T-helper 1 cell treated with Interleukin-12 subunit alpha and Interleukin-12 subunit beta and Interleukin-4 antibody, amounts not matched to agents 30 μg/mL and 1 μg/mL, for 36 hours (primary cell): ENCODE results near the gene KMT2D.
"Not testable (repeated sequence)": the region's sequence is repeated elsewhere in the genome, so short reads cannot be mapped to it uniquely, and the experiment has no call there.

Experiments
- H3K27ac Mint-ChIP-seq: one replicate; pipeline ENCODE4 v1.8.0; 2021; ENCODE audit warnings: mild to moderate bottlenecking, mixed read lengths
- H3K27me3 Mint-ChIP-seq: one replicate; pipeline ENCODE4 v1.8.0; 2021; ENCODE audit warnings: low read depth, mixed read lengths
- H3K36me3 Mint-ChIP-seq: one replicate; pipeline ENCODE4 v1.8.0; 2021; ENCODE audit warnings: low read depth, mixed read lengths
- H3K4me1 Mint-ChIP-seq: one replicate; pipeline ENCODE4 v1.8.0; 2021; ENCODE audit warnings: low read depth, mixed read lengths
- H3K4me3 Mint-ChIP-seq: one replicate; pipeline ENCODE4 v1.8.0; 2021; ENCODE audit warnings: mild to moderate bottlenecking, moderate library complexity, mixed read lengths
- H3K9me3 Mint-ChIP-seq: one replicate; pipeline ENCODE4 v1.8.0; 2021; ENCODE audit warnings: mixed read lengths

The KMT2D gene

DNA sequence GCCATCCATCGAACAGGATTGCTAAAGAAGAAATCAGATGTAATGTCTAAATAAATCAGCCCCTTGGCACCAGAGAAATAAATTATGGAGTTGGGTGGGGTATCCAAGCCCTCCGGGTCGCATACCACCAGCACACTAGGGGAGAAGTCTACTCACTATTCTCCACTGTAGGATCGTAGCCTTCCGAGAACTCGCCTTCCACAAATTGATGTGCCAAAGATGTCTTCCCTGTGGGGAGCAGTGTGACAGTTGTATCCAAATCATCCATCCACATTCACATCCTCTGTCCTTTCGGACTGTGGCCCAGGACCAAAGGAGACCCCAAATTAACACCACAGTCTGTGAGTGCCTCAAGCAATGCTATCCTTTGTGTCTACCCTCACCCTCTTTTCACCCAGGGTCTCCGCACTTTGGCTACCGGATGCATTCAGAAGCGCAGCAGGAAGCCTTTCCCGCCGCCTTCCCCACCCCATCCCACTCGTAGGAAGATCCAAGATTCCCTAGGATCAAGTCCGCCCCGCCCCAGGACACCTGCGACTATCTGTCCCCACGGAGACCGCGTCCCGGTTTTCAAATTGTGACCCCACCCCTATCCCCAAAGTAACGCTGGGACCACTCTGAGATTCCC, 8.4 kb upstream of the KMT2D start:
- Mint-ChIP-seq H3K36me3 (peaks cover 7% of the 10 kb centered on the region), H3K9me3 (no peaks in the 10 kb centered on the region), H3K27me3 (no peaks in the 10 kb centered on the region), H3K4me1 (peaks cover 24% of the 10 kb centered on the region), H3K27ac (peak overlapping the region; percentile 98), H3K4me3 (peak overlapping the region; percentile 100)

DNA sequence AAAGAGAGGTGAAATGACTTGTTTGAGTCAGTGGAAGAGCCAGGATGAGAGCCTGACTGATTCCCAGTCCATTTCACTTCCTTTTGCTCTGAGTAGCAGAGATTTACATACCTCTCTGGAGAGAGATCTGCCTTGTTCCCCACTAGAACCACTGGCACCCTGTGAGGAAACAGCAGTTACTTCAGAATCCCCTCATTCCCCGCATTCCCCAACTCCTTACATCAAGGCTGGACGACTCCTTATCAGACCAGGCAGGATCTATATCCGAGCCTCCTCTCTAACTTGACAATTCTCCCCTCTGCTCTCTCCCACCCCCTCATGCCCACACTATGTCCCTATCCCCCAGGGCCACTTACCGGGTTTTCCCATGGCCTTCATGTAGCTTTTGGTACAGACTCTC, 5.5 kb upstream of the KMT2D start:
- H3K4me3 Mint-ChIP-seq = no peak overlapping the region
- no peaks in the 10 kb centered on the region for H3K27me3 Mint-ChIP-seq
- no peaks in the 10 kb centered on the region for H3K9me3 Mint-ChIP-seq

DNA sequence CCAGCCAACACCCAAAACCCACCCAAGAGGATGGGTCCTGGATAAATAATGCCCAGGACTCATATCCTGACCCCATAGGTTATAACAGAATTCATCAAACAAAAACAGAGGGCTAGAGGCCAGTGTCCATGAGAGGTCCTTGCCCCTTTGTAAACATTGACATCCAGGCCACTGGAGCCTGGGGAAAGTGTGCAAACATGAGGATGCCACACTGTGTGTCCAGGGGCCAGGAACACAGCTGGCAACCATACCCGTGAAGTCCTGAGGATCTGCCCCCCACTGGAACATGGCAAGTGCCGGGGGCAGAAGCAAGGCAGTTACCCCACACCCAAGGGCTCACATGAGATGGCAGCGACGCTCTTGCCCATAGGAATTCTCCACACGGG, 4.2 kb upstream of the KMT2D start:
- H3K9me3 Mint-ChIP-seq = no peaks in the 10 kb centered on the region
- H3K4me1 Mint-ChIP-seq = peaks cover 21% of the 10 kb centered on the region
- peaks cover 9% of the 10 kb centered on the region for H3K36me3 Mint-ChIP-seq
- no peak overlapping the region for H3K27ac Mint-ChIP-seq
- H3K4me3 Mint-ChIP-seq = no peak overlapping the region
- H3K27me3 Mint-ChIP-seq = no peaks in the 10 kb centered on the region

More for the DNA sequence above, 5.5 kb upstream of the KMT2D start:
- H3K36me3 Mint-ChIP-seq = peaks cover 9% of the 10 kb centered on the region
- H3K27ac Mint-ChIP-seq = no peak overlapping the region
- H3K4me1 Mint-ChIP-seq = peaks cover 23% of the 10 kb centered on the region

DNA sequence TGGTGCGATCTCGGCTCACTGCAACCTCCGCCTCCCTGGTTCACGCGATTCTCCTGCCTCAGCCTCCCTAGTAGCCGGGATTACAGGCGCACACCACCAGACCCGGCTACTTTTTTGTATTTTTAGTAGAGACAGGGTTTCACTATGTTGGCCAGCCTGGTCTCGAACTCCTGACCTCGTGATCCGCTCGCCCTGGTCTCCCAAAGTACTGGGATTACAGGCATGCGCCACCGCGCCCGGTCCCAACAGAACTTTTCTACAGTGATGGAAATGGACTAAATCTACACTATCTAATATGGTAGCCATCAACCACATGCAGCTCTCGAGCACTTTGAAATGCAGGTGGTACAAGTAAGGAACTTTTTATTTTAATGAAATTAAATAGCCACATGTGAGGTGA, 1.3 kb upstream of the KMT2D start:
- not testable (repeated sequence) for H3K27ac Mint-ChIP-seq, H3K27me3 Mint-ChIP-seq, H3K9me3 Mint-ChIP-seq, H3K4me3 Mint-ChIP-seq
- Mint-ChIP-seq H3K36me3 (peaks cover 13% of the 10 kb centered on the region), H3K4me1 (peaks cover 29% of the 10 kb centered on the region)

DNA sequence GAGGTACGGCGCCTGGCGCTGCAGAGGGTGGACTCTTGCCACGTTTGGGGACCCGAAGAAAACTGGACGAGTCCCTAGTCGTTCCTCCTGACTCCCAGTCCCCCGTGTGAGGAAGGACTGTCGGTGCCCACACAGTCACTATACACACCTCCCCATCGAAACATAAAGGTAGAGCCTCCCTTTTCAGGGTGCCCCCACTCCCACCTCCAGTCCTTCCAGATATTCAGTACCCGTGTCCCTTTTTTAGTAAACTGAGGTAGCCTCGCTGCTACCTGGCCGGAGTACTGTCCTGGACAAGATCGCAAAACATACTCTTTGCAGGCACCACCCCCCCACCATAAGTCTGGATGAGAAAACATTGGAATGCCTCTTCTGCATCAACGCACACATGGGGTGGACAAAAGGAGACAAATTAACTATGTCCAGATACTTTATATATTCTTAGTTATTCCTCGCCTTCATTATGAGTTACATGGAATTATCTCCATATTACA, 610 bp upstream of the KMT2D start:
- peak overlapping the region; percentile 96 for H3K27ac Mint-ChIP-seq
- peak overlapping the region; percentile 89 for H3K4me3 Mint-ChIP-seq
- peaks cover 15% of the 10 kb centered on the region for H3K36me3 Mint-ChIP-seq
- H3K27me3 Mint-ChIP-seq = no peaks in the 10 kb centered on the region
- H3K4me1 Mint-ChIP-seq = peaks cover 37% of the 10 kb centered on the region
- no peaks in the 10 kb centered on the region for H3K9me3 Mint-ChIP-seq

DNA sequence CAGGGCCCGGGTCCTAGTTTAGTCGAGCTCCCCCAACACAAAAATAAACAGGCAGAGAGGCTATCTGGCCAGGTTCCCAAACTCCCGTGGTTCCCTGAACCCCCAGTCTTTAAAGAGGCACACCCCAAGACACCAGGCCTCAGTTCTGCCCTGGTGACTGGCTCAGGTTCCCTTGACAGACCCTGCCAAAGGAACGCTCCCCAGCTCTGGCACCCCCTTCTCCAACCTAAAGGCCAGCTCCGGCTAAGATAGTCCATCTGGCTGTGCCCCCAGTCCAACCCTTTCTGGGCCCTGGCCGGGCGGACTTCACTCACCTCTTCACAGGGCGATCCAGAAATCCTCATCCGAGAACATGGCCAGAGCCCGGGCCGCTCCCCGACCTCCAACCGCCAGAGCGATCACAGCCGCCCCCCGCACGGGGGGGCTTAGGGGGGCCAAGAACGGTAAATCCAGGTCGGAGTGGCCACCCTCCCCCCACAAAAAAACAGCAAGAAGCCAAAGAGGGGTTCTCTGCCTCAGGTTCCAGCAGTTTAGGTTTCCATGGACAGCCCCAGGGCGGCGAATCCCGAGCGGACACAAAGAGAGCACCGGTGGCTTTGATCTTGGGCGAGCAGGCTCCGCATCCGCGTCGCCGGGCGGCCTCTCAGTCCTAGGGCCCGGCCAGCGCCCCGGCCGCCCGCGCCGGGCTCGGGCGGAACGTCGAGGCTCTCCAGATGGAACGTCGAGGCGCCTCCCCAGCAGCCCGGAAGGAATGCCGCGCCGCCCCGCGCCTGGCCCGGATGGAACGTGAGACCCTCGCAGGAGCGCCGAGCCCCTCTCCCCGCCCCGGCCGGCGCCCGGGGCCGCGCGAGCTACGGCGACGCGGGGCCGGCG, 1.1 kb downstream of the KMT2D start:
- Mint-ChIP-seq H3K9me3 (no peaks in the 10 kb centered on the region), H3K4me1 (peaks cover 52% of the 10 kb centered on the region), H3K27me3 (no peaks in the 10 kb centered on the region), H3K36me3 (peaks cover 23% of the 10 kb centered on the region), H3K4me3 (peak overlapping the region; percentile 89), H3K27ac (peak overlapping the region; percentile 86)

DNA sequence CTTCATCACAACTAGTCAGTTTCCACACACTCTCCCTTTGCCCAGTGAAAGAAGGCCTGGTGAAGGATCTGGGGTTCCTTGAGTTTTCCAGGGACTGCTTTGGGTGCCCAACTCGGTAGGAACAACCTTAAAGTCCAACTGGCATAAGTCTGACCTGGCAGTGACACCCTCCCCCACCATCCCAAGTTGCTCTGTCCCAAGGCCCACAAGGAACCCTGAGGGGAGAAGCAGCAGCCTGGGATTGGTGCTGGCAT, 1.6 kb downstream of the KMT2D start:
- H3K4me1 Mint-ChIP-seq = peaks cover 50% of the 10 kb centered on the region
- H3K27ac Mint-ChIP-seq = peak overlapping the region; percentile 86
- no peaks in the 10 kb centered on the region for H3K9me3 Mint-ChIP-seq
- H3K4me3 Mint-ChIP-seq = peak overlapping the region; percentile 89
- H3K27me3 Mint-ChIP-seq = no peaks in the 10 kb centered on the region
- H3K36me3 Mint-ChIP-seq = peaks cover 22% of the 10 kb centered on the region

DNA sequence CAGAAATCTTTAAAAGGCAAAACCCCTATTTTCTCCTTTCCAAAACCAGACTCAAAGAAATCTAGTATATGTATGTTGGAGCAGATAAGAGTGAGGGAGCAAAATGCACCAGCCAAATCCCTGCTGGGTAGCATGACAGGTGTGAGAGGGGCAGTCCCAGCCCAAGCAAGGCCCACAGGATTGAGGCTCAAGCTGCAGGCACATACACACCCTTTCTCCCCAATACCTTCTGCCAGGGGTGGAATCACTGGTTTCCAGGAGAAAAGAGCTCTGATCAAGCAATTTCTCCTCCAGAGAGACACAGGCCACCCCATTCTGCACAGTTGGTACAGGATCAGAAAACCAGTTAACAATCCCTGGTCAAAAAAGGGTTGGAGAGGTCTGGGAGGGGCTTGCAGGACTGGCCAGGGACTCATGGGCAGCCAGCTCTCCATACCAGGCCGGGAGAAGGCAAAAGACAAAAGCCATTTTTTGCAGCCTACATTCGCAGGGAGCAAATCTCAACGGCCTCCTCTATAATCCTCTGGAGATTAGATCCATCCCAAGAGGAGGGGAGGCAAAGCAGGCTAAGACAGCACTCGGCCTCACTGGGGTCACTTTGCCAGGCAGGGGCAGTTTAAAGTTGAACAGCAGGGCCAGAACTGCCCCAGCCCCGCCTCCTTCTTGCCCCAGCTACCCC, 2.1 kb downstream of the KMT2D start:
- H3K27ac Mint-ChIP-seq = peak overlapping the region; percentile 86
- peaks cover 21% of the 10 kb centered on the region for H3K36me3 Mint-ChIP-seq
- H3K9me3 Mint-ChIP-seq = no peaks in the 10 kb centered on the region
- H3K4me1 Mint-ChIP-seq = peaks cover 47% of the 10 kb centered on the region
- no peaks in the 10 kb centered on the region for H3K27me3 Mint-ChIP-seq
- H3K4me3 Mint-ChIP-seq = peak overlapping the region; percentile 89

DNA sequence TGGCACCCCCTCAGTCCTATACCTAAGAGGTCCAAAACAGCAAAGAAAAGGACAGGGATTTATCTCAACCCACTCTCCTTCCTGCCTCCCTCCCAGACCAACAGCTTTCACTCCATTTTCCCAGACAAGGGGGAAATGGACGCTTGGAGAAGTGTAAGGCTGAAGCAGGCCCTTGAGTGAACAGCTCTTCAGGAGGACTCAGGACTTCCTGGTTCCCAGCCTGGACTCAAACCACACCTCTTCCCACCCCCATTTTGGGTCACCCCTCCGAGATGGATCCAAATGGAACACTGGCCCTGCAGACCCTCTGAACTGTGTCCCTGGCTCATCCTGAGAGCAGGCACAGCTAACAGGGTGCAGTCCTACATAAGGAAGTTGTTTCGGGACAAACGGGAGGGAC, 2.7 kb downstream of the KMT2D start:
- peaks cover 47% of the 10 kb centered on the region for H3K4me1 Mint-ChIP-seq
- H3K9me3 Mint-ChIP-seq = no peaks in the 10 kb centered on the region
- peaks cover 26% of the 10 kb centered on the region for H3K36me3 Mint-ChIP-seq
- peak overlapping the region; percentile 86 for H3K27ac Mint-ChIP-seq
- H3K4me3 Mint-ChIP-seq = peak overlapping the region; percentile 89
- no peaks in the 10 kb centered on the region for H3K27me3 Mint-ChIP-seq

DNA sequence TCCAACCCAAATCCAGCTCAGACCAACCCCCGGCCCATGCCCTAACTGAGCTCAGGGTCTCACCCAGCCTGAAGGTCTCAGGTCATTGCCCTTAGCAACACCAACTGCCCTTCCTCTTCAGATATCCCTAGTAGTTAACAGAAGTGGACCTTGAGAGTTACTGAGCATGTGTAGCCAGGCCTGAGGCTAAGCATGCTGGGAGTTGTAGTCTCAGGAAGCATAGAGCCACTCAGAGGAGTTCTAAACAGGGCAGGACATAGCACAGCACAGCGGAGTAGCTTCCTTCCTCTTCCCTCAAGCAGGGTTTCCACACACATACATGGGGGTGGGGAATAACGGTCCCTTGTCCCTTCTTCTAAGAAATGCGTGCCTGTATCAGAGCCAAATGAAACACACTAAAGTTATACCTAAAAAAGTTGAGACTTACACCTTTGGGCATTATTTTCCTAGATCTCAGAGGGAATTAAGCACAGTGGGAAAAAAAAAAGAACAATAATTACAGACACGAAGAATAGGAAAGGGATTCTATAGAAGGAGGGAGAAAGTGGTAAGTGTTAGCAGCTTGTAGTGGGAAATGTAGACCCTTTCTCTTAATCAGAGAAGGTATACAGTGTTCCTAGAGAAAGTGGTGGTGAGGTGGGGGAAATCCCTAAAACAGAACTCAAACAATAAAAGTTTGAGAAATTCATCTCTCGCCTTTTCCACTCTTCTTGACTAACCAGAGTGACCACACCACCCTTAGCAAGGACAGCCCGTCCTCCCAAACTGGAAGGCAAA, 4.4 kb downstream of the KMT2D start:
- peak overlapping the region; percentile 55 for H3K27ac Mint-ChIP-seq
- H3K36me3 Mint-ChIP-seq = peaks cover 41% of the 10 kb centered on the region
- H3K4me3 Mint-ChIP-seq = peak overlapping the region; percentile 89
- H3K9me3 Mint-ChIP-seq = no peaks in the 10 kb centered on the region
- peaks cover 49% of the 10 kb centered on the region for H3K4me1 Mint-ChIP-seq
- no peaks in the 10 kb centered on the region for H3K27me3 Mint-ChIP-seq

DNA sequence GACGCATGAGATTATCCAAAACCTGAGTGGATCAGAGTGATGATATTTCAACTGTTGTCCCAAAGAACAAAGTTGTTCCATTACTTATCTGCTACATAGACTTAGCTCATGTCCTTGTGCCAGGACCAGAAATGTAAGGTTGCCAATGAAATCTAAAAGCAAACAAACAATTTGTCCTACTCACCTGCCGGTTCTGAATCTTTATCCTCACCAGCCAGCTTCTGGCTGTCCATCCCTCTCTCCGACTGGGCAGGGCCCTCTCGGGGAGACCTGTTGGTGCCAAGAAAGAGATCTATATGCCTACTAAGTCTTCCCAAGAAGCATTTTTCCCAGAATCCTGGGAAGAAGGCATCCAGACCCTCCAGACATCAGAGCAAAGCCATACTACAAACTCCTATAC, 5.5 kb downstream of the KMT2D start:
- Mint-ChIP-seq H3K27ac (no peak overlapping the region), H3K9me3 (no peaks in the 10 kb centered on the region), H3K4me3 (no peak overlapping the region), H3K4me1 (peaks cover 46% of the 10 kb centered on the region), H3K36me3 (peaks cover 46% of the 10 kb centered on the region), H3K27me3 (no peaks in the 10 kb centered on the region)

DNA sequence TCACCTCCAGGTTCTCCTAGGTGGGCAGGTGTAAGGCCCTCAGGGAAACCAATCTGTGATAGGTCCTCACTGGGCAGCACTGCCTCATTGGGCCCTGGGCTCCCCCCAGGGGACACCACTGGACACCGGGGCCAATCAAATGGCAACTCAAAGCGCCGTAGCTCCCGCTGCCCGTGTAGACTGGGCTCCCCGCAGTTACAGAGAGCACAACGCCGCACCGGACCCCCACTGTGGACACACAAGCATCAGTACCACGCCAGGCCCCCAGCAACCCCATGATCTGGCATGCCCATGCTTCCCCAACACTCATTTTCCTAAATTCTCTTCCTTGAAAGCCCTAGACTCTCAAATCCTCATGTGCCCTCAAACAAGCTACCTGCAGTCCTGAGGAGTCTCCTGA, 6.1 kb downstream of the KMT2D start:
- peaks cover 46% of the 10 kb centered on the region for H3K4me1 Mint-ChIP-seq

DNA sequence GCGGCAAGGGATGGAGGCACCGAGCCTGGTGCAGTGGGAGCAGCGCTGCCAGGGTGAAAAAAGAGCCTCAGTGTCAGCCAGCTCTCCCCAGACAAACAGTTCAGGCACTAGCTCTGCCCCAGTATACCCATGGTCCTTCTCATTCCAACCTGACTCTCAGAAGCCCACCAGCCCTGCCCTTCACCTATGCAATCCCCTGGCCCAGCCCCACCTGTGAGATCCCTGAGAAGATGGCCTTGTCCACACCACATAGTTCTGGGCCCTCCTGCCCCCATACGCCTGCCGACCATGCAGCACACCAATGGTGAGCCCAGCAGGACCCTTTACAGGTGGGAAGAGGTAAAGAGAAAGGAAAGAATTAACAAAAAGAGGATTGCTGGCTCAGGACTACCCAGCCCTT, 6.5 kb downstream of the KMT2D start:
- H3K36me3 Mint-ChIP-seq = peaks cover 47% of the 10 kb centered on the region

More for the DNA sequence above, 6.1 kb downstream of the KMT2D start:
- no peak overlapping the region for H3K27ac Mint-ChIP-seq
- peaks cover 46% of the 10 kb centered on the region for H3K36me3 Mint-ChIP-seq
- H3K27me3 Mint-ChIP-seq = no peaks in the 10 kb centered on the region
- no peak overlapping the region for H3K4me3 Mint-ChIP-seq
- no peaks in the 10 kb centered on the region for H3K9me3 Mint-ChIP-seq

DNA sequence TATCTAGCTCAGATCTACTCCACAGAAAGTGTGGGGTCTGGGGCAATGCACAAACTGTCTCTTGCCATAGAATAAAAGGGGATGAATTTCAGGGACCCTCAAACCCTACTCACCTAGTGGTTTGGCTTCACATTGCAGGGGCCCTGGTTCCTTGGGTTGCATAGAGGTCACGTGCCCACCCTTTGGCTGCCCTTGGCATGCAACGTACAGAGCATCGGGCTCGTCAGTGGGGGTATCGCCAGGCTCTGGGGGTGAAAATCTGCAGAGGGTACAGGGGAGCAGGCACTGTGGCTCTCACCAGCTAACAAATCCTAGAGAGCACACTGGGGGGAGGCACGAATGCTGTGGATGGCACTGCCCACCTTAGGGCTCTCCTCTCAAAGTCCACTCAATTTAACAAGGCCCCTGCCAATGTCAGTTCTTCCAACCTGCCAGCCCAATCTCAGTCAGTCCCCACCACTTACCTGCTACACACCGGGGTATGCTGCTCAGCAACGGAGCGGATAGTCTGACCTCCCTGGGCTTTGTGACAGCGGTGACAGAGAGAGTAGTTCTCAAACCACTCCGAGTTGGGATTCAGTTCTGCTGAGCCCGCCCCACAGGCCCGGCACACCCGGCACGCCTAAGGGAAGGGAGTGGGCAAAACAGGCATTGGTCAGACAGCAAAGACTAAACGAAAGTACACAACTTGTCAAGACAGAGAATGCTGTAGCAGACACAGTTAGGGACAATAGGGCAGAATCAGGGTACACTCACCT, 8.0 kb downstream of the KMT2D start:
- Mint-ChIP-seq H3K4me3 (no peak overlapping the region), H3K36me3 (peaks cover 59% of the 10 kb centered on the region), H3K9me3 (no peaks in the 10 kb centered on the region), H3K27me3 (no peaks in the 10 kb centered on the region), H3K27ac (no peak overlapping the region), H3K4me1 (peaks cover 33% of the 10 kb centered on the region)

More for the DNA sequence above, 6.5 kb downstream of the KMT2D start:
- Mint-ChIP-seq H3K27me3 (no peaks in the 10 kb centered on the region), H3K27ac (no peak overlapping the region), H3K4me1 (peaks cover 46% of the 10 kb centered on the region), H3K4me3 (no peak overlapping the region), H3K9me3 (no peaks in the 10 kb centered on the region)
